HG03139 (cell line): ENCODE data around the gene ATXN7L2.
A peak's percentile ranks its signal among the peaks of the same experiment; 100 is the strongest.
"Not testable (repeated sequence)": the region's sequence is repeated elsewhere in the genome, so short reads cannot be mapped to it uniquely, and the experiment has no call there.

Experiments
- ATAC-seq: cut with Tn5 transposase; IDR thresholded peaks from one replicate; pipeline ENCODE4 v1.9.1; 2021; ENCODE audit not compliant: unreplicated experiment

Gene ATXN7L2

GRCh38 chr1:109483672-109484518 is at the start of gene ATXN7L2:
TSS of gene ATXN7L2 (plus strand) at chr1:109483905. CDS start at chr1:109483954, 49 bp downstream.
- ATAC-seq: peak; percentile 62

- ATAC-seq: no peak
Observed at GRCh38 chr1:109434484-109434883, 49.2 kb upstream of the ATXN7L2 start.

GRCh38 chr1:109438798-109439297 is 44.9 kb upstream of the ATXN7L2 start:
- no peak for ATAC-seq

- no peak for ATAC-seq
Observed at GRCh38 chr1:109441069-109441468, 42.6 kb upstream of the ATXN7L2 start.

- no peak for ATAC-seq
Observed at GRCh38 chr1:109443476-109443875, 40.2 kb upstream of the ATXN7L2 start.

- no peak for ATAC-seq
Observed at GRCh38 chr1:109444346-109444745, 39.4 kb upstream of the ATXN7L2 start.

- ATAC-seq: not testable (repeated sequence)
Observed at GRCh38 chr1:109445949-109446695, 37.6 kb upstream of the ATXN7L2 start.

GRCh38 chr1:109447524-109447923 is 36.2 kb upstream of the ATXN7L2 start:
- no peak for ATAC-seq

- ATAC-seq: no peak
Observed at GRCh38 chr1:109454497-109455133, 29.1 kb upstream of the ATXN7L2 start.

GRCh38 chr1:109457819-109458218 is 25.9 kb upstream of the ATXN7L2 start:
- no peak for ATAC-seq

GRCh38 chr1:109466125-109466451 is 17.6 kb upstream of the ATXN7L2 start:
- ATAC-seq: no peak

- no peak for ATAC-seq
Observed at GRCh38 chr1:109466452-109467300, 17.0 kb upstream of the ATXN7L2 start, which contains the start of gene SYPL2. TSS of gene SYPL2 (plus strand) at chr1:109466546. CDS start at chr1:109466844, 298 bp downstream.

GRCh38 chr1:109467301-109467777 is 16.4 kb upstream of the ATXN7L2 start:
- no peak for ATAC-seq

GRCh38 chr1:109468061-109468460 is 15.6 kb upstream of the ATXN7L2 start:
- ATAC-seq: no peak

- ATAC-seq: no peak
Observed at GRCh38 chr1:109468903-109469302, 14.8 kb upstream of the ATXN7L2 start.

- no peak for ATAC-seq
Observed at GRCh38 chr1:109470245-109470644, 13.5 kb upstream of the ATXN7L2 start.

GRCh38 chr1:109472779-109473178 is 10.9 kb upstream of the ATXN7L2 start:
- ATAC-seq: no peak

GRCh38 chr1:109473284-109474057 is 10.2 kb upstream of the ATXN7L2 start:
- not testable (repeated sequence) for ATAC-seq

- ATAC-seq: no peak
Observed at GRCh38 chr1:109474697-109475096, 9.0 kb upstream of the ATXN7L2 start.

- ATAC-seq: no peak
Observed at GRCh38 chr1:109475261-109475660, 8.4 kb upstream of the ATXN7L2 start.
